ENCODE data around the gene SELENOP.

The SELENOP gene

DNA sequence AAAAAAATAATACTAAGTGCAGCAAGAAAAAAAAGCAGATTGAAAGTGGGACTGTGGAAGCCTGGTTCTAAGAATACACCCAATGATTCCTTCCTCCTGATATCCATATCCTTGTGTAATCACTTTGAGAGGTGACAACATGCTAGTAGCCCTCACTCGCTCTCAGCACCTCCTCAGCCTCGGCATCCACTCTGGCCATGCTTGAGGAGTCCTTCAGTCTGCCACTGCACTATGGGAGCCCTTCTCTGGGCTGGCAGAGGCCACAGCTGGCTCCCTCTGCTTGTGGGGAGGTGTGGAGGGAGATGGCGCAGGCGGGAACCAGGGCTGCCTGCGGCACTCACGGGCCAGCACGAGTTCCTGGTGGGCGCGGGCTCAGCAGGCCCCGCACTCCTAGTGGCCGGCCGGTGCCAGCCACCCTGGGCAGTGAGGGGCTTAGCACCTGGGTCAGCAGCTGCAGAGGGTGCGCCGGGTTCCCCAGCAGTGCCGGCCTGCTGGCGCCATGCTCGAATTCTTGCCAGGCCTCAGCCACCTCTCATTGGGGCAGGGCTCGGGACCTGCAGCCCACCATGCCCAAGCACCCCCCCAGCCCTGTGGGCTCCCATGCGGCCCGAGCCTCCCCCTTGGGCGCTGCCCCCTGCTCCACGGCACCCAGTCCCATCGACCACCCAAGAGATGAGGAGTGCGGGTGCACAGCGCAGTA lies 24.5 kb upstream of the SELENOP start:
- TF ChIP-seq, protein P1, sequence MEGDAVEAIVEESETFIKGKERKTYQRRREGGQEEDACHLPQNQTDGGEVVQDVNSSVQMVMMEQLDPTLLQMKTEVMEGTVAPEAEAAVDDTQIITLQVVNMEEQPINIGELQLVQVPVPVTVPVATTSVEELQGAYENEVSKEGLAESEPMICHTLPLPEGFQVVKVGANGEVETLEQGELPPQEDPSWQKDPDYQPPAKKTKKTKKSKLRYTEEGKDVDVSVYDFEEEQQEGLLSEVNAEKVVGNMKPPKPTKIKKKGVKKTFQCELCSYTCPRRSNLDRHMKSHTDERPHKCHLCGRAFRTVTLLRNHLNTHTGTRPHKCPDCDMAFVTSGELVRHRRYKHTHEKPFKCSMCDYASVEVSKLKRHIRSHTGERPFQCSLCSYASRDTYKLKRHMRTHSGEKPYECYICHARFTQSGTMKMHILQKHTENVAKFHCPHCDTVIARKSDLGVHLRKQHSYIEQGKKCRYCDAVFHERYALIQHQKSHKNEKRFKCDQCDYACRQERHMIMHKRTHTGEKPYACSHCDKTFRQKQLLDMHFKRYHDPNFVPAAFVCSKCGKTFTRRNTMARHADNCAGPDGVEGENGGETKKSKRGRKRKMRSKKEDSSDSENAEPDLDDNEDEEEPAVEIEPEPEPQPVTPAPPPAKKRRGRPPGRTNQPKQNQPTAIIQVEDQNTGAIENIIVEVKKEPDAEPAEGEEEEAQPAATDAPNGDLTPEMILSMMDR (IDR thresholded peaks at IDR 0.05): no peak
- peaks cover 0 to 17% (median 4%) of the 10 kb centered on the region in 4 donors for H3K4me1 ChIP-seq
- no peaks in the 10 kb centered on the region for H3K9me3 ChIP-seq
- H3K4me3 ChIP-seq: no peak overlapping the region
- no peak for DNase-seq
- H3K27ac ChIP-seq: no peak overlapping the region
- intact Hi-C loops (cut with DNase I; ENCODE audit: low total_unique reads): no loop called here
- no peaks in the 10 kb centered on the region for H3K36me3 ChIP-seq
- no peaks in the 10 kb centered on the region for H3K27me3 ChIP-seq

DNA sequence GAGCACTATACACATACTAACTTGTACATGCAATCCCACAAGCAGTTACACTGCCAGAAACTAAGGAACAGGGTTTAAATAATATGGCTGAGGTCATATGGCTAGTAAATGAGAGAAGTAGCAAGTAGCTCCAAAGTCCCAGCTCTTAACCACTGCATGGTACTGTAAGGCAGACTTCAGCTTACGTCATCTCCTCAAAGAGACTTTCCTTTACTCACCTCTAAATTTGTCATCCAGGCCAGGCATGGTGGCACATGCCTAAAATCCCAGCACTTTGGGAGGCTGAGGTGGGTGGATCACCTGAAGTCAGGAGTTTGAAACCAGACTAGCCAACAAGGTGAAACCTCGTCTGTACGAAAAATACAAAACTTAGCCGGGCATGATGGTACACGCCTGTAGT lies 20.4 kb upstream of the SELENOP start:
- intact Hi-C loops (cut with DNase I; ENCODE audit: low total_unique reads): no loop called here
- no peak for DNase-seq
- TF ChIP-seq, protein P1 (IDR thresholded peaks at IDR 0.05): no peak

DNA sequence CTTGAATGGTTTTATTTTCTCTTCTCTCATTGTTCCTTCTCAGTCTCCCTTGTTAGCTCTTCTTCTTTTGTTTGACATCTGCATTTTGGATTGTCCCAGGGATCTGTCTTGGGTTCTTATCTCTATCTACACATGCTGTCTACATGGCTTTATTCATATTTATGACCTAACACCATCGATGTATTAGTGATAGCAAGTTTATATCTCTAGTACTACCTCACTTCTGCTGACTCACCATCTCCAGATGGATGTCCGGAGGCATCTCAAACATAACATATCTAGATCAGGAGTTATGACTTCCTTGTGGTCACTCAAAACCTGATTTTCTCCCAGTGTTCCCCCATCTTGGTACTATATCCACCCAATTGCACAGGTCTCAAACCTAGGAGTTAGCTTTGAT lies 19.2 kb upstream of the SELENOP start:
- DNase-seq: no peak
- TF ChIP-seq, protein P1 (IDR thresholded peaks at IDR 0.05): no peak
- Histone ChIP-seq H3K4me1 (no peaks in the 10 kb centered on the region), H3K27ac (no peak overlapping the region), H3K4me3 (no peak overlapping the region), H3K27me3 (no peaks in the 10 kb centered on the region), H3K36me3 (no peaks in the 10 kb centered on the region), H3K9me3 (no peaks in the 10 kb centered on the region)
- intact Hi-C loops (cut with DNase I; ENCODE audit: low total_unique reads): no loop called here

More for the DNA sequence above, 20.4 kb upstream of the SELENOP start:
- Histone ChIP-seq H3K4me1 (no peaks in the 10 kb centered on the region), H3K27ac (no peak overlapping the region), H3K36me3 (no peaks in the 10 kb centered on the region), H3K9me3 (no peaks in the 10 kb centered on the region), H3K27me3 (no peaks in the 10 kb centered on the region), H3K4me3 (no peak overlapping the region)

DNA sequence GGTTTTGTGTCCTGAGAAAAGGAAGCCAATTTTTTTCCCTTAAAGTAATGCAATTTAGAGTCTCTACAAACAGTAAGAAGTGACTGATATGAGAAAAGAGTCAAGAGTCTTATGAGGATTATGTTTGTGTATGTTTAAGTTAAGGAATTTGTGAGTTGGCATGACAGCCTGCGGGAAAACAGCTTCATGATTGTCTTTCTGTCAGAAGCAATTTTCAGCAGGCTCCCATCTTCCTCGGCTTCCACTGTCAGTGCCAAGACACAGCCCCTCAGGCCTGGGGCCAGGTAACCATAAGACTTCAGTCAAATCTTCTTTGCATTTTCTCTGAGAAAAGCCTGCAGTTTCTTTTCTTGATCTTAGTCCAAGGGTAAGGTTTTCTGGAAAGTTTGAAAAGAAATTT lies 17.0 kb upstream of the SELENOP start:
- H3K36me3 ChIP-seq: no peaks in the 10 kb centered on the region
- no peak overlapping the region for H3K27ac ChIP-seq
- H3K4me1 ChIP-seq: no peaks in the 10 kb centered on the region
- H3K4me3 ChIP-seq: no peak overlapping the region
- no peaks in the 10 kb centered on the region for H3K9me3 ChIP-seq
- H3K27me3 ChIP-seq: no peaks in the 10 kb centered on the region
- TF ChIP-seq, protein P1 (IDR thresholded peaks at IDR 0.05): no peak
- intact Hi-C loops (cut with DNase I; ENCODE audit: low total_unique reads): no loop called here
- no peak for DNase-seq

DNA sequence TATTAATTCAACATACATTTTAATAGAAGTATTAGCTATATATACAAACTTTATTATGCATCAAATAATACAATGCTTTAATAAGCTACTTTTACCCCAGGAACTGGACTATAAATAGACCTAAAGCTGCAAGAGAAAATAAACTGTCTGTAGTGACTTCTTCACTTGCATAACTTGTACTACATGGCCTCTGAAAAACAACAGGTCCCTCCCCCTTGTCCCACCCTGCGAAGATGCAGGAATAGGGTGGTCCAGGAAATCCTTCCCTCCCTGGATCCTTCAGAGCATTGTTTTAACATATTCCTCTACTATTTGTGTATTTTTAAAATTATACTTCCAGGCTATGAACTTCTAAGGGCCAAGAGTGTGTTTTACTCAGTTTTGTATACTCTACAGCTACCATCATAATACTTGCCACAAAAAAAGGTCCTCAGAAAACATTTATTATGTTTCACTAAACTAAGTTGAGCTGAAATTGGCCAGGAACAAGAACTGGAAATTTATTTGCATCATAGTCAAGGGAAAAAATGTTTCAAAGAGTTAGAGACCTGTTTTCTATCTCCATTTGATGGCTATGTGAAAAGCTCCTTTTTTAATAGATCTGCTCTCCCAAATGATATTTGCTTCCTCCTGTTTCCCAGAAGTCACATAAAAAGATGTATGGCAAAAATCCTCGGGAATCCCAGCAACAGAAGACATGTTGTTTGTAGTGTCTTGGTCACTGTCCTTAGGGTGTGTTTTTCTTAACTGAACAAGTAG lies 15.2 kb upstream of the SELENOP start:
- H3K4me1 ChIP-seq: no peaks in the 10 kb centered on the region
- DNase-seq: no peak
- no peaks in the 10 kb centered on the region for H3K27me3 ChIP-seq
- no peaks in the 10 kb centered on the region for H3K36me3 ChIP-seq
- TF ChIP-seq, protein P1 (IDR thresholded peaks at IDR 0.05): no peak
- H3K27ac ChIP-seq: no peak overlapping the region
- H3K4me3 ChIP-seq: no peak overlapping the region
- intact Hi-C loops (cut with DNase I; ENCODE audit: low total_unique reads): no loop called here
- H3K9me3 ChIP-seq: no peaks in the 10 kb centered on the region
